GM18520 (cell line): Measurements from ENCODE around the gene RPL36A.

ENCODE experiments used
- ATAC-seq: cut with Tn5 transposase; IDR thresholded peaks from one replicate; pipeline ENCODE4 v1.9.1; 2021; ENCODE audit not compliant: unreplicated experiment

Gene RPL36A

GRCh38 chrX:101391831-101392230, 1.0 kb downstream of the RPL36A start:
- no peak for ATAC-seq

DNA sequence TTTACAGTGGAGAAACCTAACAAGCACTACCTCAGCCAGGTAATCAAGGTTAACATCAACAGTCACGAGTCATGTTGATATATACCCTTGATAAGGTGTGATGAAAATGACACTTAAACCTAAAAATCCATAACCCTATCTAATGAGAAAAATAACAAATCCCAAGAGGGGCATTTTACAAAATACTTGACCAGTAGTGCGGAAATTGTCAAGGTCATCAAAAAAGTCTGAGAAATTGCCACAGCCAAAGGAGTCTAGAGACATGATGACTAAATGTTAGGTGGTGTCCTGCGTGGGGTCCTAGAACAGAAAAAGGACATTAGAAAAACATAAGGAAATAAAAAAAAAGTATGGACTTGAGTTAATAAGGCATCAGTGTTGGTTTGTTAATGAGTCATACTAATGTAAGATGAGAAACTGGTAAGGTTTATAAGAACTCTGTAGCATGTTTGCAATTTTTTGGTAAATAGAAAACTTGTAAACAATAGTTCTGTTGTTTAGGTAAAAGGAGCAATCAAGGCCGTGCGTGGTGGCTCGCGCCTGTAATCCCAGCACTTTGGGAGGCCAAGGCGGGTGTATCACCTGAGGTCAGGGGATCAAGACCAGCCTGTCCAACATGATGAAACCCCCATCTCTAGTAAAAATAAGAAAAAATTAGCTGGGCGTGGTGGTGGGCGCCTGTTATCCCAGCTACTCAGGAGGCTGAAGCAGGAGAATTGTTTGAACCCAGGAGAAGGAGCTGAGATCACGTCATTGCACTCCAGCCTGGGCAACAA, 2.9 kb downstream of the RPL36A start:
- no peak for ATAC-seq

GRCh38 chrX:101394372-101394771, 3.6 kb downstream of the RPL36A start:
- no peak for ATAC-seq

- ATAC-seq, result no peak
These were observed 5.0 kb downstream of the RPL36A start for GRCh38 chrX:101395789-101396188.

DNA sequence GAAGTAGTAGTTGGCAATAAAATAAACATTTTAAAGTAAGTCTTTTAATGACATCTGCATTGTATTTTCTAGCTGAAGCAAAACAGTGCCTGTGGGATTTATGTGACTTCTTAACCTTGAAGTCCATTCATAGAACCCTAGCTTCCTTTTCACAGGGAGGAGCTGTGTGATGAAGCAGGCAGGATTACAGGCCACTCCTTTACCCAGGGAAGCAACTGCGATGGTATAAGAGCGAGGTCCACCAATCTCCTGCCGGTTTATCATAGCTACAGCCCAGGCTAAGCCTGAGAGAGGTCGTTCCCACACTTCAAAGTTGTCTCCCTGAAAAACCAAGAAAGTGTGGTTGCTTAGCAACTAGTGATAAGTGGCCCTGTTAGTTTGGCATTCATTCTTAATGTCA, 7.0 kb downstream of the RPL36A start:
- no peak for ATAC-seq

DNA sequence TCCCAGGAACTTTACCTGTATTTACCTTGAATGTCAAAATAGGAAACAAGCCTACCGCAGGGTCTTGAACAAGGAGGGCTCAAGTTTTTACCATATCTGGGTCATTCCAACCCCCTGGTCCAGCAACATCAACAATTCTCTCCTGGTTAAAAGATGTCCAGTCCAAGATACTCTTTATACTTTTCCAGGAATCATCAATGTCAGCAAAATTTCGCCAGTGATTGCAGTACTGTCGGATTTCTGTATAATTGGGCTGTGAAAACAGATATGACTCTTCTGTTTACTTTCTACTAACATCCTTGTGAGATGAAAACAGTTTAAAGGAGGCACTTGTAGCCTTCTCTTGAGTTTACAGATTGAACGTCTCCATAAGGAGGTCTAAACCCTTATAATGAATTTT, 7.9 kb downstream of the RPL36A start:
- no peak for ATAC-seq

GRCh38 chrX:101399825-101400224, 9.0 kb downstream of the RPL36A start:
- ATAC-seq, result no peak

- ATAC-seq, result no peak
These were observed 16.4 kb downstream of the RPL36A start for GRCh38 chrX:101407167-101407747.

- peak; percentile 93 for ATAC-seq
These were observed 17.1 kb downstream of the RPL36A start, which contains the start of the genes GLA and HNRNPH2 for GRCh38 chrX:101407748-101408531. TSS of gene GLA (minus strand) at chrX:101407925. CDS start at chrX:101407903, 22 bp downstream. TSS of gene HNRNPH2 (plus strand) at chrX:101408222. CDS start at chrX:101411989, 3,767 bp downstream.

DNA sequence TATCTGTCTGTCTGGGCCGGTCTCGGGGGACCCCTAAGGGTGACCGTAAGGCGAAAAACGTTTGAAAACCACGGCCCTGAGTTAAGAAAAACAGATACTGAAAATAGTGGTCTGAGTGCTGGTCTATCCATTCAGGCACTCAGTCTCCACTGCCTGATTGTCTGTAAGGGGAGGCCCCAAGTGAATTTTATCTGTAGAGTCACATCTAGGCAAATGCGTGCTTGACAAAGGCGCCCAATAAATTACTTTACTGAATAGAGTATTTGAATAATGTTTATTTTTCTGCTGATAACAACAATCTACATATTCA, 17.7 kb downstream of the RPL36A start:
- no peak for ATAC-seq

- no peak for ATAC-seq
These were observed 18.2 kb downstream of the RPL36A start for GRCh38 chrX:101409043-101409442.

DNA sequence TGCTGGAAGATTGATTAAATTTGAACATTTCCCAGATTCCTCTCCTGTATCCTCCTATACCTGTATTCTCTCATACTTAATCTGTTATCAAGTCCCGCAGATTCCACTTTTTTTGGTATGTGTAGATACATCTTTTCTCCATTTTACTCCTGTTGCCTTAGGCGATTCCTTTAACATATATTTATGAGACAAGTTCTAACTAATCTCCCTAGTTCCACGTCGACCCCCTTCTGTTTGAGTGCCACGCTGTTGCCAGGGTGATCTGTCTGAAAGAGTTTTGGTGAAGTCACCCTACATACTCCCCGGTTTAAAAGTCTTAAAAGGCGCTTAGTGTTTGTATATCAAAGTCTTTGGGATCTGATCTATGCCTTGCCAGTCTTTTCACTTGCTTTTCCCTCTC, 19.6 kb downstream of the RPL36A start:
- no peak for ATAC-seq

DNA sequence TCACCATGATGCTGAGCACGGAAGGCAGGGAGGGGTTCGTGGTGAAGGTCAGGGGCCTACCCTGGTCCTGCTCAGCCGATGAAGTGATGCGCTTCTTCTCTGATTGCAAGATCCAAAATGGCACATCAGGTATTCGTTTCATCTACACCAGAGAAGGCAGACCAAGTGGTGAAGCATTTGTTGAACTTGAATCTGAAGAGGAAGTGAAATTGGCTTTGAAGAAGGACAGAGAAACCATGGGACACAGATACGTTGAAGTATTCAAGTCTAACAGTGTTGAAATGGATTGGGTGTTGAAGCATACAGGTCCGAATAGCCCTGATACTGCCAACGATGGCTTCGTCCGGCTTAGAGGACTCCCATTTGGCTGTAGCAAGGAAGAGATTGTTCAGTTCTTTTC, 21.2 kb downstream of the RPL36A start:
- no peak for ATAC-seq

GRCh38 chrX:101415180-101416145, 24.7 kb downstream of the RPL36A start:
- no peak for ATAC-seq

- ATAC-seq, result no peak
These were observed 25.9 kb downstream of the RPL36A start for GRCh38 chrX:101416691-101417090.

- ATAC-seq, result no peak
These were observed 26.4 kb downstream of the RPL36A start for GRCh38 chrX:101417190-101417589.

DNA sequence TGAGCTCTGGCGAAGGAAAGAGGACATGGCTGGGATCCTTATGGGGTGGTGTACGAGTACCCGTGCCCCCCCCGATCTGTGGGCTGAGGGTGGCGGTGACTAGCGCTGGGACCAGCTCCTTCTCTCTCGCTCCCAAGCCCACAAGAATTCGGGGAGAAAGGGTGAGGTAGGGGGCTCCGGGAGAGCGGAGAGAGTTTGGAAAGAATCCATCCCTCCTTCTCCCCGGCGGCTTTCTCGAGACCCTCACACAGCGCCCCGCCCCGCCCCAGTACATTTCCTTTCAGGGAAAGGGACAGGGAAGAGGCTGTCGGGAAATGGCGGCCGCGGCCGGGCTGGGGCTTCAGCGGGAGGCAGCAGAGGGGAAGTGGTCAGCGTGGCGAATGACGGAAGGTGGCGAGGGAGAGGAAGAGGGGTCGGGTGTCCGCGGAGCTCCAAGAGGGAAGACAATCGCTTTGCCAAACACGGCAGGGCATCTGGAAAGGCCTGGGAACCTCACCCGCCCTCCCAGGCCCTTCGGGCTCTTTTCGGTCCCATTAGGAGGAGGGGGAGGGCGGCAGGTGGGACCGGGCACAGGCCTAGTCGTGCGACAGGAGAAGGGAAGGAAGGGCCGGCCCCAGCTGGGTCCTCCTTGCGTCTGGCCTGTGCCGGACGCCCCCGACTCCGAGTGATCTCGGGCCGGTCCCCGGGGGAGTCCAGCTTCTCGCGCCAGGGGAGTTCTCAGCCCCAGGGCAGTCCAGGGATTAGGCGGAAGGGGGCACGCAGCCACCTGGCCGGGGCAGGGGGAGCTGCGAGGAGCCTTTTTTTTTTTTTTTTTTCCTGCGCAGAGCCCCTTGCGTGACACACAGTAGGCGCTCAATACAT, 27.4 kb downstream of the RPL36A start:
- ATAC-seq, result no peak

GRCh38 chrX:101419489-101419888, 28.7 kb downstream of the RPL36A start:
- no peak for ATAC-seq

DNA sequence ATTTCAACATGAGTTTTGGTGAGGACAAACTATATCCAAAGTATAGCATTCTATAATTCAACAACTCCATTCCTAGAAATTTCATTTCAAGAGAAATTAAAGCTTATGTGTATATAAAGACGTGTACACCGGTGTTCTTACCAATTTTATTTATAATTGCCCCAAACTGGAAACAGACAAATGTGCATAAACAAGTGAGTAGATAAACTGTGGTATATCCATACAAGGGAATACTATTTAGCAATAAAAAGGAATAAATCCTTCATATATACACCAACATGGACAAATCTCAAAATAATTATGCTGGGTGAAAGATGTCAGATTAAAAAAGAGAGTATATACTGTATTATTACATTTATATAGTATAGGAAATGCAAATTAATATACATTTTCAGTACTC, 37.1 kb downstream of the RPL36A start:
- no peak for ATAC-seq

DNA sequence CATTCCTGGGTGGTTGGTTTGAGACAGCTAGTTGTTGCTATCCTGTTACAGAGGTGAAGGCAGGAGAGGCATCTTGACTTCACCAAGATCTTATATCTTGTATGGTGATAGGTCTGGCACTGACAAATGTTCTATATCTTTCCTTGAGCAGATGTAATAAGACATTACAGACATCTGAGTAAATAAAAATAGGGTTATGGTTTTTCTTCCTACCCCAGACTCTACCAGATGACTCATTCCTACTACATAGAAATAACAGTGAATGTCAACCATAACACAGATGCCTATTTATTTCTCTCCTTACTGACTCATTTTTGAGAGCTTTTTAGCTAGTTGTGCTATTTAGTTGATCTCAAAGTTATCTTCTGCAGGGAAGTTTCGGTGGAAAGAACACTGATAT, 39.1 kb downstream of the RPL36A start:
- ATAC-seq, result no peak
